GM18508 (cell line): ENCODE measurements around the gene ARSH.
"Not testable (repeated sequence)": the region's sequence is repeated elsewhere in the genome, so short reads cannot be mapped to it uniquely, and the experiment has no call there.

Experiments used
- ATAC-seq: cut with Tn5 transposase; IDR thresholded peaks from one replicate; pipeline ENCODE4 v1.9.1; 2021; ENCODE audit warnings: moderate number of reproducible peaks; ENCODE audit not compliant: insufficient read depth, unreplicated experiment

ARSH gene, protein sequence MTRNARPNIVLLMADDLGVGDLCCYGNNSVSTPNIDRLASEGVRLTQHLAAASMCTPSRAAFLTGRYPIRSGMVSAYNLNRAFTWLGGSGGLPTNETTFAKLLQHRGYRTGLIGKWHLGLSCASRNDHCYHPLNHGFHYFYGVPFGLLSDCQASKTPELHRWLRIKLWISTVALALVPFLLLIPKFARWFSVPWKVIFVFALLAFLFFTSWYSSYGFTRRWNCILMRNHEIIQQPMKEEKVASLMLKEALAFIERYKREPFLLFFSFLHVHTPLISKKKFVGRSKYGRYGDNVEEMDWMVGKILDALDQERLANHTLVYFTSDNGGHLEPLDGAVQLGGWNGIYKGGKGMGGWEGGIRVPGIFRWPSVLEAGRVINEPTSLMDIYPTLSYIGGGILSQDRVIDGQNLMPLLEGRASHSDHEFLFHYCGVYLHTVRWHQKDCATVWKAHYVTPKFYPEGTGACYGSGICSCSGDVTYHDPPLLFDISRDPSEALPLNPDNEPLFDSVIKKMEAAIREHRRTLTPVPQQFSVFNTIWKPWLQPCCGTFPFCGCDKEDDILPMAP

DNA sequence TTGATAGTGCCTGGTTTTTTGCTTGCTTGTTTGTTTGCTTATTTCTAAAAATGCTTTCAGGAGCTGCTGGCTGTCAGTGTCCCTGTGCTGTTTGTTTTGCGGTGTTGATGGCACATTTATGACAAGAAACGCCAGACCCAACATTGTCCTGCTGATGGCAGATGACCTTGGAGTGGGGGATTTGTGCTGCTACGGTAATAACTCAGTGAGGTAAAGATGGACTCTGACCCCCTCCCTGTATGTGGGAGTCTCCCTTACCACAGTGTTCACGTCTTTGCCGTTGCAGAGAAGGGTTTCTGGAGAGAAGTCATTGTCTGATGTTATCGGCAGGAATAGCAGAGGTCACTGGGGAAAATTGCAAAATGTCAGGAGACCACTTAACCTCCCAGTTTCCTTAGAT, at the start of gene ARSH:
Gene ARSH, plus strand, starts transcription at position 52 of the 400 bp plus-strand sequence. Its CDS starts 67 bp downstream, at position 119.
- ATAC-seq, result no peak

DNA sequence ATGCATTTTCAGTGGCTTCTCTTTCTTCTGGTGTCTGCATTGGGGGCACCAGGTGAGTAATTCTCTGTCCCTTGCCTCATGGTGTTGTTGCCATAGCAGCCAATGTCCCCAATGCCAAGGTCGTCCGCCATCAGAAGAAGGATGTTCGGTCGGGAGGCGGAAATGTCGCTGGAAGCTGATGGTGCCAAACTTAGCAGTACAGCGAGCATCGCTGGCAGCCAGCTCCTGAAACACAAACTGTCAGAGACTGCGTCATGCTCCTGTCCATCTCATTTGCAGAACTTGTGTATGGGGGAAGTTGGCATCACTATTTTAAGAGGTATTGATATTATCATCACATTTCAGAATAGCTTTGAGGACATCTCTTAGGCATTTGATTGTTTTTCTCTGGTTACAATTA, 48.1 kb upstream of the ARSH start:
- no peak for ATAC-seq

DNA sequence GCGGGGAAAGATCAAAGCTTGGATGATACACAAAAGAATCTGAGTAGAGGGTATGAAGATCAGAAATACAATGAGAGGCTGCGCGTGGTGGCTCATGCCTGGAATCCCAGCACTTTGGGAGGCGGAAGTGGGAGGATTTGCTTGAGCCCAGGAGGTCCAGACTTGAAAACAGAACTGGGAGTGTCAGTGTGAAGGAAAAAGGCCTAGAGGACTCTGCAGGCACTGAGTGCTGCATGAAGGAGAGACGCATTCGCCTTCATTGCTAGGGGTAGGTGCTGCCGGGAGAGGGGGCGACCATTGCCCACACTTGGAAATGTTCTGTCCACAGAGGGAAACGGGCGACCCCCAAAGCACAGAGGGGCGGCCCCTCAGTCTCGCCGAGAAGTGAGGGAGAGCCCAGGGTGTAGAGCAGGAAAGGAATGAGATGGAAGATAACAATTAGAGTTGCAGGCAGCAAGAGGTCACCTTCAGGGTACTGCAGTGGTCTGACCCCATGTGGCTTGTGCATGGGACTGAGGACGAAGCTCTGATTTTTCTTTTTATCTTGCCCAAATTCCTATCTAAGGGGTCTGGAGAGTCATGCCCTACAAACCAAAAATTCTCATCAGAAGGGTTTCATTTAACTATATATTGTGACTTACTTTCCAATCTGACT, 45.4 kb upstream of the ARSH start:
- ATAC-seq, result no peak

DNA sequence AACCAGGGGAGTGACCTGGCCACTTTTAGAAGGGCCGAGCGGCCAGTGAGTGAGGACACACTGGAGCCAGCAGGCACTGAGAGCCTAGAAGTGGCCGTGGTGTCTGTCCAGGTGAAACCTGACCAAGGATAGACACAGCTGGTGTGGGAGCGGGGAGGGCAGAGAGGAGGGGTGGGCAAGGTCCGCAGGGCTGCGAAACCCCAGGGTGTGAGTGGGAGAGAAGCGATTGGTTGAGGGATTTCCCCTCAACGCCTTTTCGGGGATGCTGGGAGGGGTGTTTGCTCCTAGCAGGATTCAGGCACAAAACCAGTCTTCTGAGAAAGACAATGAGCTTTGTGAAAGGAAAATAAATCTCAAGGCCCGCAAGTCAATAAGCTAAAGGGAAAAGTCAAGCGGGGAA, 44.0 kb upstream of the ARSH start:
- ATAC-seq, result no peak

DNA sequence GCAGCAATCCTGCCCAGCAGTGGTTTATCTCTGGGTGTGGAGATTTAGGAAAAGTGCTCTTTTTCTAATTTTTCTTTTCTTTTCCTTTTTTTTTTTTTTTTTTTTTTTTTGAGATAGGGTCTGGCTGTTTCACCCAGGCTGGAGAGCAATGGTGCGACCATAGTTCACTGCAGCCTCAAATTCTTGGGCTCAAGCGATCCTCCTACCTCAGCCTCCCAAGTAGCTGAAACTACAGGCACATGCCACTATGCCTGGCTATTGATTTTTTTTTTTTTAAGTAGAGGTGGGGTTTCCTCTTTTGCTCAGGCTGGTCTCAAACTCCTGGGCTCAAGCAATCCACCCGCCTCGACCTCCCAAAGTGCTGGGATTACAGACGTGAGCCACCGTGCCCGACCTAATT, 42.9 kb upstream of the ARSH start:
- ATAC-seq, result not testable (repeated sequence)

DNA sequence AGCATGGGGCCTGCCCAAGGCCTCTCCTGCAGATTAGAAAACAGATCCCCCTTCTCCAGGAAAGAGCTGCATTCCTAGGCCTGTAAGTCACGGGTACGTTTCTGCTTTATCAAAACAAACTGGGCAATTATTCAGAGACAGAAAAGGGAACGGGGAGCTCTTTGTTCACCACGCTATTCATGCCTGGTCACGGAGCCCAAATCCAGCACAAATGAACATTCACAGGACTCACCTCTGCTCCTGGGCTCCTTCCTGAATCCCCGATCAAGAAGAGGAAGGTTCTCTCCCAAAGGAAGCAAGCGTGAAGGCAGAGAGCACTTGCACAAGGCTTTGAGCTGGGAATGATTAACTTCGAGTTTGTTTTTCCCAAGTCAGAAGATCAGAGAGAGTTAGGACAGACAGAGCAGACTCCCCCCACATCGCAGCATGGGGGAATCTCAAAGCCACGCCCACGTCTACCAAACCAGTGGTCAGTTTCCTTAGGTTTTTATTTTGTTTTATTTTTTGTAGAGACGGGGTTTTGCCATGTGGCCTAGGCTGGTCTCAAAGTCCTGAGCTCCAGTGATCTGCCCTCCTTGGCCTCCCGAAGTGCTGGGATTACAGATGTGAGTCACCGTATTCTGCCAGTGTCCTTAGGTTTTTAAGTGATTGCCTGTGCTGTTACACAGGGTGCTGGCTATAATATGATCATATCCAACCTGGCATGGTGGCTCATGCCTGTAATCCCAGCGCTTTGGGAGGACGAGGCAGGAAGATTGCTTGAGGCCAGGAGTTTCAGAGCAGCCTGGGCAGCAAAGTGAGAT, 42.2 kb upstream of the ARSH start:
- ATAC-seq, result not testable (repeated sequence)

DNA sequence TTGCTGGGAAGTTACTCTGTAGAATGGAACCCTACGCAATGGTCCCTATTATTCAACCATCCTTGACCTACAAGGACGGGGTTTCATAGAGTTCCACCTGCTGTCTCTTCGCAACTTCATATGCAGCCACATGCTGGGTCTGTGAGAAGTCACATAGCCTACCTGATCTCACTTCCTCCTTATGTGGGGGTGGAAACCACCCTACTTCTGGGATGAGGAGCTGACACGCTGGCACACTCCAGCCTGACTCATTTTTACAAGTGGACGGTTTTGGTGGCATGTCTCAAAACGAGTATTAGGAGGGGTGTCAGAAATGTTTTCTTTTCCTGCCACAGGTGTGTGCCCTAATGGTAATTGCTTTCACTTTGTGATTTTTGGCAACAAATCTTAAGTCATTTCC, 40.4 kb upstream of the ARSH start:
- ATAC-seq, result peak; percentile 94

DNA sequence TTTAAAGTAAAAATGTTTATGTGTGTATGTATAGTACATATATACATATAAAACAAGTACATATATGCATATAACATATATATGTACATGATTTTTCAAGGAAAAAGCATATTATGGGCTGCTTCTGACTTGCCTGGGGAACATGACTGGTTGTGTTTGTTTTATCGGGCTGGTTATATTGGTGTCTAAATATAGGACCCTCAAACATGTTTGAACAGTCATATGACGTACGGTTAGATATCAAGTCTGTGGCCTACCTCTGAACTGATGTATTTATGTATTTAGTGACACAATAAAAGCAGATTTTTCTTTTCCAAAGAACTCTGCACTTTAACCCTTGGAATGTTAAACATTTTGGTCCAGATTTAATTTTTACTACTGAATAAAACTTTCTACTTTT, 39.3 kb upstream of the ARSH start:
- no peak for ATAC-seq

DNA sequence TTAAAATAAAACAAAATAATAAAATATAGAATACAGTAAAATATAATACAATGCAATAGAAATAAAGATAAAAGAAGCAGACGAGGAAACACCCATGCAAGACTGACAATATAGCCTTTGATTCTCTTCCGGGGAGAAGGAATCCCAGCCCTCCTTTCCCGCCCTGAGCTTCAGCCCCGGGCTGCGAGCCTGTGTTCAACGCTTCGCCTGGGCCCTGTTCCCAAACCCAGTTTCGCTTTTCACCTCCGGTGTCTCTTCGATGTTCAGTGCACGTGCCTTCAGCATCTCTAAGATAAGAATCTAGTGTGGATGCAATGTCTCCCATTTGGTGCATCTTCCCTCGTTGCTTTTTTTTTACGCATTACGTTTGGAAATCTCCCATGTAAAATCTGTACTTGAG, 38.8 kb upstream of the ARSH start:
- ATAC-seq, result no peak

DNA sequence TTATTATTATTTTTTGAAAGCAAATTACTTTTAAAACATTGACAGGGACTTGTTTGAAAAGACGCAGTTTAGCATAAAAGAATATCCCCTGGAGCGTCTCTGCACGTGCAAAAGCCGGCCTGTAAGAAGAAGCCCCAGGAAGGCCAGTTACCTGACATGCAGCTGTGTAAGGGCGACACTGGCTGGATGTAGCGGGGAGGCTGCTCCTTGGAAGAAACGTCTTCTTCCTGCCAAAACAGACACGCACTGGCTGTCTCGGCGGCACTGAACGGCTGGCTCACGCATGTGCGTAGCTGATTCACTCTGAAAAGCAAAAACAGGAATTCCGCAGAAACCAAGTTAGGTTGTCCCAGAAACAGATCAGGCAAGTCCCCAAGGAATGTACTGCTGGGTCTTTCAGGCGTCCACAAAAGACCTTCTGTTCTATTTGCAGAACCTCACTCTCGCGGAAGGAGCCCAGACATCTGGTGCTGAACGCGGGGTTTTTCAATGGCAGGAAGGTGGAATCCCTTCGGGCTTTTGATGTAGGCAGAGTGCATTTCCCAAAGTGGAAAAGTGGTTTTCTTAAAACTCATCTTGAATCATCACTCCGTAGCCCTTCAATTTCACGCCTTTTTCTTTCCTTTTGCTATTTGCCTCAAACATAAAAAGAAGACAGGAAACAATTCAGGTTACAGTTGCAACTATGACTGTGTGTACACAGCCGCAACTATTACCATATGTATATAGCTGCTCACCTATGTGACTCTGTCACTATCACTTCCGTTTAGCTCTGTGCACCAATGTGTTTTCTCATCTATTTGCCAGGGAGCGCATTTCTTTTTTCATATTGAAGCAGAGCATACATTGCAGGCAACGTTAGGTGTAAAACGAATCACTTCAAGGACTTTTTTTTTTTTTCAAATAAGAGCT, 38.1 kb upstream of the ARSH start:
- ATAC-seq, result no peak

DNA sequence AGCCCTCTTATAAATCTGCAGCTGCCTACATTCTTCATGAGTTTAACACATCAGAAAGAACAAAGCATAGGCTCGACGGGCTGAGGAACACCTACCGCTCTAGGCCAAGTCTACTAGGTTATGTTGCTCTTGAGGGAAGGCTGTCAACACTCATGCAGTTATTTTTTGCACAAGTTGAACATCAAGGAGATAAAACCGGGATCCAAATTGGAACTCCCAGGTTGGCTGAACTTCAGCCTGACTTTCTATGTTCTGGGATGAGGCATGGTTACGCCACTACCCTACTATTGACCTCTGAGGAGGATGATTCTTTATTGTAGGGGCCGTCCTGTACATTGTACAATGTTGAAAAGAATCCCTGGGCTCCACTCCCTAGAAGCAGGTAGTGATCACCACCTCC, 37.3 kb upstream of the ARSH start:
- no peak for ATAC-seq

DNA sequence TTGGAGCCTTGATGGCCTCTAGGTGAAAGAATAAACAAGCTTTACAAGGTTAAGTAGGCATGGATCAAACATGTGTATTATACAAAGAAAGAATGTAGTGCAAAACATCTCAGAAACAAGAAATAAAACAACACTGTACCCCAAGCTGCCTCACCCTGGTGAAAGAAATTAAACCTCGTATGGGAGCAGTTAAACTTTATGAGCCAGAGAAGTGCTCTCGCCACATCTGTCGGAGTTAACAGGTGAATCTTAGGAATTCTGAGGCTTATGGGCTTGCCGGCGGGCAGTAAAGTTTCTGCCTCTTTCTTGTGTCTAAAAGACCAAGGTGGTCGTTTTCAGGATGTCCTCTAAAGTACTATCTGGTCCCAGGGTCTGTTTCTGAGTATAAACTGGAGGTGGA, 34.0 kb upstream of the ARSH start:
- no peak for ATAC-seq

DNA sequence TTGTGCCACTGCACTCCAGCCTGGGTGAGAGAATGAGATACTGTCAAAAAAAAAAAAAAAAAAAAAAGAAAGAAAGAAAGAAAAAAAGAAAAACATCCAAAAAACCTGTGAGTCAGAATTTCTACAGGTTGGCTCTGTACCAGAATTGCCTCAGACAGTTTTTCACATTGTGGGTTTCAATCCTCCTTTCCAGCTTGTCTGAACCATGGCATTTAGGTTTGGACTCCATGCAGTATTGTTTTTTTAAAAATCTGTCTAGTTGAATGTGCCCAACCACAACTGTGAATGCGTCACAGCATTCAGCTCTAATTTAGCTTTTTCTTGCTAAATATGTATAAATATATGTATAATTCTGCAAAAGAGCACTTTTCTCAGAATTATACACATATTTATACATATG, 31.4 kb upstream of the ARSH start:
- no peak for ATAC-seq

DNA sequence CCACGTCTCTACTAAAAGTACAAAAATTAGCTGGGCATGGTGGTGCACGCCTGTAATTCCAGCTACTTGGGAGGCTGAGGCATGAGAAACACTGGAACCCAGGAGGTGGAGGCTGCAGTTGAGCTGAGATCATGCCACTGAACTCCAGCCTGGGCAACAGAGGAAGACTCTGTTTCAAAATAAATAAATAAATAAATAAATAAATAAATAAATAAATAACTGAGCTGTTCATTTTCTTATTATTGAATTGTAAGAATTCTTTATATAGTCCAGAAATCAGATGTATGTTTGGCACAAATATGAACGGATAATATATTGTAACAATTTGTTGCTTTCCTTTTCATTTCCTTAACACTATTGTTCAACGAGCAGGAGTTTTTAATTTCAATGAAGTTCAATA, 27.7 kb upstream of the ARSH start:
- ATAC-seq, result not testable (repeated sequence)

DNA sequence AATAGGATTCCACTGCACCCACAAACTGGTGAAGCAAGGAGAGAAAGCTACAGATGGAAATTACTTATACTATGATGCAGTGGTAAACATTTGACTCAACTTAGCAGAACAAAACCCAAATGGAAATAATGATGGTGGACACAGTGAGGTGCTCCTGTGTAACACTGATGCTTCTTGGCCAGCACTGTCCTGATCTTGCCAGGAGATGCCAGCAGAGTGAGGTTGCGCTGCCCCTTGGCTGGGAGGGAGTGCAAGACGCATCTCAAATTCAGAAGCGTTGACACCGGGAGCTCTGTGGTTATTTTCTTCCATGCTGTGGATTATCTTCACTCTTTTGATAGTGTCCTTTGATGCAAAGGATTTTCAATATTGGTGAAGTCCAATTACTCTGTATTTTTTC, 22.0 kb upstream of the ARSH start:
- no peak for ATAC-seq

DNA sequence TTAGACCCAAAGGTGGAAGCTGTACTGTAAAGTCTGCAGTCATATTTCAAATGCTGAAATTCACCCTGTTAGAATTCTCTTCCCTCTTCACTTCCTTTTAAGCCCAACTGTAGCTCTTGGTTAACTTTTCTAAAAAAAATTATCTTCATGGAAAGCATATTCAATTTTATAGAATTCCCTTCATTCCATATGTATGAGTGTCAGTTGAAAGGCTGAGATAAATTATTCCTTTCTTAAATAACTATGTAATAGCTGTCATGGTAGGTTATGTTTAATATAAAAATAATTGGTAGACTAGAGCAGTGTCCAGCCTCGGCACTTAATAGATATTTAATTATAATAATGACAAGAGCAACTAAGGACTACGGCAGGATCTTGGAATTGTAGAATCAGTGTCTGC, 16.8 kb upstream of the ARSH start:
- no peak for ATAC-seq

DNA sequence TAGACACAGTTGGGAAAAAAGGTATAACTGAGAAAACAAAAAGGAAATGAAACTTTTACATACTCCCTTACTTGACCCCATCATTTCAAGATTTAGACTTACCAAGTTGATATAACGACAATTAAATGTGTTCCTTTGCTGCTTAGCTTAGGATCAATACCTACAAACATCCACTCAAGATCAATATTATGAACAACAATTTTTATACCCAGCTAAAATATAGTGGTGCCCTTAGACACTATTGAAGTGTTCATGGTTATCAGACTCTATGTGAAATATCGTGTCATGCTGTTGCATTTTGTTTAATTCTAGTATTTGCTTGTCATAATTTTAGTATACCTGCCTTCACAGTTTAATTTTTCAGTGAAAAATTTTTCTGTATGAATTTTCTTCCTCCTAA, 4.2 kb downstream of the ARSH start:
- ATAC-seq, result no peak

DNA sequence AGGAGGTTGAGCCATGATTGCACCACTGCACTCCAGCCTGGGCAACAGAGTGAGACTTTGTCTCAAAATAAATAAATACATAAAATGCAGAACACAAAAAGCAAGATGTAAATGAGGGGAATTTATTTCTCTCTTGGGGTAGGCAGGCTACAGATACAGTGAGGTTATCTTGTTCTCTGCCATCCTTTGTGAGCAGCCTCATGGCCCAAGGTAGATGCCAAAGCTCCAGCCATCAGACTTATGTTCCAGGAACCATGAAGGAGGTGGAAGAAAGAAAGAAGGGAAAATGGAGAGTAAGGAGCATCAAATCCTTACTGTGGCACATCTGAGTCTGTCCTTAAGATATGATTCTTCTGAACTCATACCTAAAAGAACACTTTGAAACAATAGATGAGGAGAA, 11.1 kb downstream of the ARSH start:
- ATAC-seq, result no peak

DNA sequence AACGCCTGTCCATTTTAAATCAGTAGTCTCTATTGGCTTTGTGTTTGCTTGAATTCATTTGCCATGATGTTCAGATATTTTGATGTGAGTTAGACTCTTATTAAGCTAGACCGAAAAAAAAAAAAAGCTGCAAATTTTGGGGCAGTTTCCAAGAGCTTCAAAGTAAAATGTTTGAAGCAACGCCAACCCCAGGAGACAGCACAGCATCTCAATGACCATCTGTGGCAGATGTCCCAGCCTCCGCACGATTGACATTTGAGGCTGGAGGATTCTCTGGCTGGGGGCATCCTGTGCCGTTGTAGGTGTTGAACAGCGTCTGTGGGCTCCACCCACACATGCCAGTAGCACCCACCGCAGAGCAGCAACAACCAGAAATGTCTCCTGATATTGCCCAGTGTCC, 17.8 kb downstream of the ARSH start:
- no peak for ATAC-seq
